ENCODE data around the gene SPACA1.
"Not testable (repeated sequence)": the region's sequence is repeated elsewhere in the genome, so short reads cannot be mapped to it uniquely, and the experiment has no call there.

DNA sequence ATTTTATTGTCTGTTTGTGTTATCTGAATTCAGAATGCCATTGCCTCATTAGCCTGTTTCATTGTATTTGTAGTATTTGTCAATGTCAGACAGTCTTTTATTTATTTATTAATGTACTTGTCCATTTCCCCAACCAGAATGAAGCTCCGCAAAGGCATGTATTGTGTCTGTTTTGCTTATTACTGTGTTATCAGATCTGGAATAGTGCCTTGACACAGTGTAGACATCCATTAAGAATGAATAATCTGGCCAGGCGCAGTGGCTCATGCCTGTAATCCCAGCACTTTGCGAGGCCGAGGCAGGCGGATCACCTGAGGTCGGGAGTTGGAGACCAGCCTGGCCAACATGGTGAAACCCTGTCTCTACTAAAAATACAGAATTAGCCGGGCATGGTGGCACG lies 46.4 kb upstream of the SPACA1 start:
- TF ChIP-seq EP300 (IDR thresholded peaks at IDR 0.05) = not testable (repeated sequence)
- TF ChIP-seq, protein P1, sequence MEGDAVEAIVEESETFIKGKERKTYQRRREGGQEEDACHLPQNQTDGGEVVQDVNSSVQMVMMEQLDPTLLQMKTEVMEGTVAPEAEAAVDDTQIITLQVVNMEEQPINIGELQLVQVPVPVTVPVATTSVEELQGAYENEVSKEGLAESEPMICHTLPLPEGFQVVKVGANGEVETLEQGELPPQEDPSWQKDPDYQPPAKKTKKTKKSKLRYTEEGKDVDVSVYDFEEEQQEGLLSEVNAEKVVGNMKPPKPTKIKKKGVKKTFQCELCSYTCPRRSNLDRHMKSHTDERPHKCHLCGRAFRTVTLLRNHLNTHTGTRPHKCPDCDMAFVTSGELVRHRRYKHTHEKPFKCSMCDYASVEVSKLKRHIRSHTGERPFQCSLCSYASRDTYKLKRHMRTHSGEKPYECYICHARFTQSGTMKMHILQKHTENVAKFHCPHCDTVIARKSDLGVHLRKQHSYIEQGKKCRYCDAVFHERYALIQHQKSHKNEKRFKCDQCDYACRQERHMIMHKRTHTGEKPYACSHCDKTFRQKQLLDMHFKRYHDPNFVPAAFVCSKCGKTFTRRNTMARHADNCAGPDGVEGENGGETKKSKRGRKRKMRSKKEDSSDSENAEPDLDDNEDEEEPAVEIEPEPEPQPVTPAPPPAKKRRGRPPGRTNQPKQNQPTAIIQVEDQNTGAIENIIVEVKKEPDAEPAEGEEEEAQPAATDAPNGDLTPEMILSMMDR (IDR thresholded peaks at IDR 0.05) = not testable (repeated sequence)
